CD4-positive, alpha-beta T cell treated with Interleukin-15 for 4 hours (primary cell): ENCODE measurements around the gene PTGS1.
"Not testable (repeated sequence)": the region's sequence is repeated elsewhere in the genome, so short reads cannot be mapped to it uniquely, and the experiment has no call there.

Experiments
- DNase-seq: peaks from one replicate; pipeline ENCODE4 v3.0.0-alpha.2; 2020; ENCODE audit warnings: low spot score

The PTGS1 gene

DNA sequence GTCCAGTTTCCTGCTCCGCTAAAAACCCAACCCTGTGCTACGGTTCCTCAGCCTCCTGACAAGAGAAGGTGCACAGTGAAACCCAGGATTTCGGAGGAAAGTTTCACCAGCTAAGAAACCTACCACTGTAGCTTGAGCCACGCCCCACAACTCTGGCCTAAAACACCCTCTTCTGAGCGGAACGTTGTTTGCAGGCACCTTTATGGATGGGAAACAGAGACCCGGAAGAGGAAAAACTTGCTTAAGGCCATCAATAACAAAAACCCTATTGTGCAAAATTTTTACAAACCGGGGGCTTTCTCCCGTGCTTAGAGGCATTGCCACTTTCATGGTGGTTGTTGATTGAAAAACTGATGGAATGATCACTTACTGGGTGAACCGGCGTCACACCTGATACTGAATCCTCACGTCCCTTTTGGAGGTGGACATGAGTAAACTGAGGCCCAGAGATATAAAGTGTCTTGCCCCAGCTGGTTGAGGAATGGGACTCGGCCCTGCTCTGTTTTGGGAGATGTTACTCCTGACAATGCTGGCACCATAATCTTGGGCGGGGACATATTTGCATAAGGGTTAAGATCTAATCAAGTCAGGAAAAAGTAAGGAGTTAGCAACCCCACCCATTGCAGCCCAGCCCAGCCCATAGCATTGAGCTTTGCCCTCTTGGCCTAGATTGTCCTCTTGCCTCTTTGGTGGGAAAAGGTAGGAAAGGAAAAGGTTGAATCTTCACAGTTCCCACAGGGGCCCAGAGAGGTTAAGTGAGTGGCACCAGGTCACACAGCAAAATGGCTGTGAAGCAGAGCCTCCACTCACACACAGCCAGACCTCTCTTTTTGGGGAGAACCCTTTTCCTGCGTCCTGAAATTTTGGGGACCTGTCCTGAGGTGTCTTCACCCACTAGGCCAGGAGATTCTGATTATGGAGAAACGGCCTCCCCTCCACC lies 23.2 kb upstream of the PTGS1 start:
- DNase-seq: no peak

DNA sequence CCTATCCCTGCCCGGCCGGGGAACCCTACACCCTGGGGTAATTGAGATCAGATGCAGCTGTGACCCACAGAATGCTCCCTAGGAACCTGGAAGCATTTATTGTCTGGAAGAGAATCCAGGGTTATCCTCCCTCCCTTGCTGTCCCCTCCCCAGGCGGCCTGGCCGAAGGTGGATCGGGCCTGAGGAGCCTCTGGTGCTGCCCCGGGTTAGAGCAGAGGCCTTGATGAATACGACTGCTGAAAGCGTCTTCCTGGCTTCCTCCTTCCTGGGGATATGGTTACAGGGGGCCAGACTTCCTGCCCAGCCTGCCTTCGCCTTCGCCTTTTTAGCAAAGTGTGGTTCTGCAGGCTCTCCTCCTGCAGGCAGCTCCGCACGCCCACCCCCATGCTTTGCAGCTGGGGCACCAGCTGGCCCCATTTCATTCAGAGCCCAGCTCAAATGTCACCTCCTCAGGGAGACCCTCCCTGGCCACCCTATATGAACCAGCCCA lies 22.5 kb upstream of the PTGS1 start:
- no peak for DNase-seq

DNA sequence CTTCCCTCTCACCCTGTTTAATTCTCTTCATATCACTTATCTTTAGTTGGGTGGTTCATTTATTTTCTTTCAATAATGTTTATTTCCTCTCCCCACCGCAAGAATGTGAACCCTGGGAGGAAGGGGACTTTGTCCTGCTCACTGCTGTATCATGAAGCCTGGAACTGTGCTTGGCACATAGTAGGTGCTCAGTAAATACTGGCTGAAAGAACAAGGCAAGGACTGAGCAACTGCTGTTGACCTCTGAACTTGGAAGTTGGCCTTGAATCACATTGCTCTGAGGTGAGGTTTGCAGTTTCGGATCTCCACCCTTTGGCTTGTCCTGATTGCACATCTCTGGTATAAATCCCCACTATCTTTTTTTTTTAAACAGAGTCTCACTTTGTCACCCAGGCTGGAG lies 22.0 kb upstream of the PTGS1 start:
- no peak for DNase-seq

DNA sequence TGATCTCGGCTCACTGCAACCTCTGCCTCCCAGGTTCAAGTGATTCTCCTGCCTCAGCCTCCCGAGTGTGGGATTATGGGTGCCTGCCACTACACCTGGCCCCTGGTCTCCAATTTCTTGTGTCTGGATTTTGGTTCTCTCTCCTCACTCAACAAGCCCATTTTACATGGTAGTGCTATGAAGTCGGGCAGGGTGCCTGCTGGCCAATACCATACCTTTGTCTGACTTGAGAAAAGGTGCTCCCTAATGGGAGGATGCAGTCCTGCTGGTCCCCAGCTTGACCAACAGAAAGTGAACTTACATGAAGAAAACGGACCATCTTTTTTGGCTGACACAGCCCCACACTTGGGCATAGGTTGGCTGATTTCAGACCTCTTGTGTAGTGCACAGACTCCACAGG lies 21.6 kb upstream of the PTGS1 start:
- DNase-seq: no peak

DNA sequence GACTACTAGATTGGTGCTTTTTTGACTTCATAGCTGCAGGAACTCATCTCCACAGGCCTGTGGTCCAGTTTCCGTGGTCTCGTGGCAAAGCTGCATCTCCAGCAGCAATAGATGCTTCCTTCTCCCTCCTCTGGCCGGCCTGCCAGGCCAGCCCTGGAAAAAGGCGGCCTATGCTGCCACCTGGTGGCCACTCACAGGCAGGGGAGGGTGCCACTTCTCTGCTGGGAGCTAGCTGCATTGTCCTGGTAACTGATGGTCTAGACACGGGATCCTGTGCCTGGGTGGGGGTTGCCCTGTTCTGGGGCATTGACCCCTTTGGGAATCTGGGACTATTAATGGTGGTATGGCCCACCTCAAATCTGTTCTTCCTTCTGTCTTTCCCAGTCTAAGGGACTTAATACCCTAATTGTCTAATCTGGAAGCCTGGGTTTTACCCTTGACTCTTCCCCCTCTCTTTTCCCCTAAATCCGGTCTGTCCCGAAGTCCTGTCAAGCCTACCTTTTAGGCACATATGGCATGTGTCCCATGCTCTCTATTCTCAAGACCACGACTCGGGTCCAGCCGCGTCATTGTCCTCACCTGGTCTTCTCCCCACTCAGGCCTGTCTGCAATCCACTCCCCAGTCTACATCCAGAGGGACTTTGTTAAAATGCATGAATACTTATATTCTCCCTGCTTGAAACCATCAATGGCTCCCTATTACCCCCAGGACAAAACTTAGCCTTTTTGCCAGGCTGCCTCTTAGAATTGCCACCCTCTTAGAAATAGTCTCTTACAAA lies 20.1 kb upstream of the PTGS1 start:
- DNase-seq: peak; percentile 73

DNA sequence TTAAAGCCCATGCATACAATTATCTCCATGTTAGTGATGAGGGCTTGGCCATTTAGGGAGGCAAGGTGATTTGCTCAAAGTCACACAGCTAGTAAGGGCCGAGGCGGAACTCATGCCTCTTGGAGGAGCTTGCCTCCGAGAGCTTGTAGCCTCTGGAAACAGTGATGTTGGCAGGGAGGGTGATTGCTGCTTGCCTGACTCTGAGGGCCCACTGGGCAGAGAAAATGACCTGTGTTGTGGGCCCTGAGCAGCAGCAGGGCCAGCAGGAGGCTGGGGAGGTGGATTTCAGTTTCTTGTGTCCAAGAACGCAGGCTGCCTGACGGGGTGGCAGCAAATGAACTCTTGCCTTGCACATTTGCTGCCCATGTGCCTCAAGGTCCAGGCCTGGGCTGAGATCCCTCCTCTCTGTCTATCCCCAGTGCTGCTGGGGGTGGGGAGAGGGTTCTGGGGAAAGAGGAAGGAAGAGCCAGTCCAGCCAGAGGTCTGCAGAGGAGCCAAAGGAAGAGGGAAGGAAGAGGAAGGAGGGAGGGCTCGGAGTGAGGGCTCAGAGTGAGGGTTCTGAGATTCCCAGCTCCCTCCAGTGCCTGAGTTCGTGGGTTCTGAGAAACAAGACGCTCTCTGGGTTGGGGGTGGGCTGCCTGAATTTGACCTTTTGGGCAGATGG lies 16.2 kb upstream of the PTGS1 start:
- DNase-seq: no peak

DNA sequence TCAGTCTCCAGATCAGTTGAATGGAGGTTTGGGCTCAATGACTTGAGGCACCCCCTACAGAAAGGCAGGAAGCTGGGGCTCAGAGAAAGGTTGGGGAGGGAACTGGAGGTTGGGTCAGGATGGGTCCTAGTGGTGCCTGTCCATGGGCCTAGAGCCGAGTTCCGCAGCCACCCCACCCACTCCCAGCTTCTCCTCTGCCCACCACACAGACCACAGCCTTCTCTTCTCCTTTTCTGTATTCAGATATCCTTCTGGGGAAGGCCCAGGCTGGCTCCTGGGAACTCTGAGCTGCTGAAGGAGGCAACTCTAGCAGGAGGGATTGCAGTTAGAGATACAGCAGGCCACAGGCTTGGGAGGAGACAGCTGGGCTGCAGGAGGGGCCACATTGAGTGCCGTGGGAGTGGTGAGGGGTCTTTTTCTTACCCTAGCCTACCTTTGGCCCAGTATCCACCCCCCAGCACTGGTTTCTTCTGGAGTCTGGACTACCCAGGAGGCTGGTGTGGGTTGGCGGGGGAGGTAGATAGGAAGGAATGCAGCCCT lies 15.4 kb upstream of the PTGS1 start:
- DNase-seq: no peak

DNA sequence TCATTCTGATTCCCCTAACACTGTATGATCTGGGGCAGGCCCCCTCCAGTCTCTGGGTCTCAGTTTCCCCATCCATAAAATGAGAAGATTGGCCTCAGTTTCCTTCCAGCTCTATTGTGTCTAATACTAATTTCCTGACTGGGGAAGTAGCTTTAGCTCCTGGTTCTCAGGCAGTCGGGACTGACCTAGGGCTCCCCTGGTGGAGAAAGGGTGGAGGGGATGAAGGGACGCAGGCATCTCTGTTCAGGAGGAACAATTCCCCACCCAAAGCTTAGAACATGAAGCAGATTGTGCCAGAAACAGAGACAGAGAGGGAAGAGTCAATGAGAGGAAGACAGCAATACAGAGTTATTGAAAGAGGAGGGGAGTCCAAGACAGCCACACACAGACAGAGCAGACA lies 14.2 kb upstream of the PTGS1 start:
- DNase-seq: no peak

DNA sequence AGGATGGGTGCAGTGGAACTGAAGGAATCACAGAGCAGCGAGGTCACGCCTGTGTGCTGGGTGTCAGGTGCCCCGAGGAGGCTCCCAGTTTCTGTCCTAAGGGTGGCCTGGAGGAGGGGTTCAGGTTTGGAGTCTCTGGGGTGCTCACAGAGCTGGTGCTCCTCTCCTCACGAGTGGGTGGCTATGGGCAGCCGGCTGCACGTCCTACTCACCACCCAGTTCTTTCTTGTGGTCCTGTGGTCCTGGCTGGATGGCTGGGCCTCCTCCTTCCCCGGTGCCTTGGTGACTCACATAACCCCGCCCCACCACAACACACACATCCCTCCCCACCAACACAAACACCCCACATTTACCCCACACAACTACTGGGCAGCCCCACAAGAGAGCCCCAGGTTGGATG lies 9.9 kb upstream of the PTGS1 start:
- no peak for DNase-seq

DNA sequence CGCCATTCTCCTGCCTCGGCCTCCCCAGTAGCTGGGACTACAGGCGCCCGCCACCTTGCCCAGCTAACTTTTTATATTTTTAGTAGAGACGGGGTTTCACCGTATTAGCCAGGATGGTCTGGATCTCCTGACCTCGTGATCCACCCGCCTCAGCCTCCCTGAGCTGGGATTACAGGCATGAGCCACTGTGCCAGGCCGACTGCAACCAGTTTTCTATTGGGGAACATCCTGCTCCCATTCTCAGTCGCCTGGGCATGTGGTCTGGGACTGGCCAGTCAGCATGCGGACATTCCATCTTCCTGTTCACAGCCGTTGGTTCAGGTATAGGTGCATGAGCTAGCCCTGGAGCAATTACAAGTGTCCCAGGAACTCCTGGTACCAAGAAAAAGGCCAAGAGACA lies 7.7 kb upstream of the PTGS1 start:
- DNase-seq: not testable (repeated sequence)

DNA sequence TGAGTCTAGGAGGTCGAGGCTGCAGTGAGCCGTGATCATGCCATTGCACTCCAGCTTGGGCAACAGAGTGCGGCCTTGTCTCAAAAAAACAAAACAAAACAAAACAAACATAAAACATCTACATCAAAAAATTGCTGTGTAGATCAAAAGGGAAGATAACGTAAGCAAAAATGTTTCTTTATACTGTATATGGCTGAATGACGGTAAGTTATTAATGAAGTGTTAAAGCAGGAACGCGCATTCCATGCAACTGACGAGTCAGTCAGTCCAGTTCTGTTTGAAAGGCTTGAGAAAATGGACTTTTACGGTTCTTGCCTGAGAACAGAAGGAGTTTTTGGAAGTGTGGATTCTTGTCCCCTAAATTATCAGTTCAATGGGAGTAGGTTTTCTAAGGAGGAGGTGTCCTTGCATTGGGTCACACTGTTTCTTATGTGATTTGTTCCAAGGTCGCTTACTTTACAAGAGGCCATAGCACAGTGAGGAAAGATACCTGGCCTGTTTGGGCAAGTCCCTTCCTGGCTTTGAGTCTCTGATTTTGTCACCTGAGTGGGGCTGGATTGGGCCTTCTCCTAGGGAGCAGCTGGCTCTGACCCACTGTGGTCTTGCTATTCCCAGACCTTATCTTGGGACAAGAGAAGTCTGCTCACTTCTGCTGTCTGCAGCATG lies 6.6 kb upstream of the PTGS1 start:
- DNase-seq: no peak

DNA sequence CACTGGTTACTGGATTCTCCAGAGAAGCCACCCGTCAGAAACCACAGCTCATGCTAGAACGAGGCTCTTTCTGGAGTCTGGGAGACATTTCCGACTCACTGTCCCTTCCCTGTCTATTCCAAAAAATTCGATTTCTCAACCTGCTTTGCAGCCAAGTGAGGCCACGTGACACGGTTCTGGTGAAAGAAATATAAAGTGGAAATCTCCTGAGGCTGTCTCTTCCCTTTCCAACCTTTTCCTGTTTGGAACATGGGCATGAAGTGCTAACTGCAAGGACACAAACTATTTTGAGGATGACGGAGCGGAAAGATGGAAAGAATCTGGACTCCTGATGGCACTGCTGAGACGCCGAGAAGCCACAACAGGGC lies 6.1 kb upstream of the PTGS1 start:
- no peak for DNase-seq

DNA sequence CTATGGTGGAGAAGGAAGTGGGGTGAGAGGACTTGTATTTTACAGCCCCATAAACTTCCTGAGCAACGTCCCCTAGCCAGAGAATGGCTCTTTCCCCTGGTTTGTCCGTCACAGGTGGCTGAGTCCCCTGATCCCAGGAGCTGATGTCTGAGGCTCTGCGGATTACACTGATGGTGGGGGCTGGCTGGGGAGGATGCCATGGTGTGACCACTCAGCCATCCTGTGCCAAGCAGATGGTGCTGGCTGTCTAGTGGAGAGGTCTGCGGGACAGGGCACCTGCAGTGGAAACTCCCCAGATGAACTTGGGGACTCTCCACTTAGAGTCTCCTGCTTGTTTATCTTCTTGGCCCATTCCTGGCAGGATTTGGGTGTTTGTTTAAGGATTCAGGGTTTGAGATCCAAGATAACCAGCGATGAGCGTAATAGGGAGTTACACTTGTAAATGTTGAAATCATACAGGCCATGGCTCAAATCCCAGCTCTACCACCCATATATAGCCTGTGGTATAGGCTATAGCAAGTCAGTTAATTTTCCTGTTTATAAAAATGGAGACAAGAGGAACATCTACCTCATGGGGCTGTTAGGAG lies 4.7 kb upstream of the PTGS1 start:
- no peak for DNase-seq

DNA sequence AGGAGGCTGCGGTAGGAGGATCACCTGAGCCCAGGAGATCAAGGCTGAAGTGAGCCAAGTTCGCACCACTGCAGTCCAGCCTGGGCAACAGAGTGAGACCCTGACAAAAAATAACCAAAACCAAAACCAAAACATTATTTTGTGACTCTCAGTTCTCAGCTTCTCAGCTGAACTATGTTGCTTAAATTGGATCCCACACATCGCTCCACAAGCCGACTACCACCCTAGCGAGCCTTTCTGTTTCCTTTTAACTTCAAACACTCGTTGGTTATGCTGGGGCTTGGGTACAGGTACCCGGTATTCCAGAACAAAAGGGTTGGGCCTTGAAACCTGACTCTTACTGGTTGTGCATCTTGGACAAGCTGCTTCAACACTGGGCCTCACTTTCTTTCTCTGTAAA lies 3.8 kb upstream of the PTGS1 start:
- DNase-seq: no peak

DNA sequence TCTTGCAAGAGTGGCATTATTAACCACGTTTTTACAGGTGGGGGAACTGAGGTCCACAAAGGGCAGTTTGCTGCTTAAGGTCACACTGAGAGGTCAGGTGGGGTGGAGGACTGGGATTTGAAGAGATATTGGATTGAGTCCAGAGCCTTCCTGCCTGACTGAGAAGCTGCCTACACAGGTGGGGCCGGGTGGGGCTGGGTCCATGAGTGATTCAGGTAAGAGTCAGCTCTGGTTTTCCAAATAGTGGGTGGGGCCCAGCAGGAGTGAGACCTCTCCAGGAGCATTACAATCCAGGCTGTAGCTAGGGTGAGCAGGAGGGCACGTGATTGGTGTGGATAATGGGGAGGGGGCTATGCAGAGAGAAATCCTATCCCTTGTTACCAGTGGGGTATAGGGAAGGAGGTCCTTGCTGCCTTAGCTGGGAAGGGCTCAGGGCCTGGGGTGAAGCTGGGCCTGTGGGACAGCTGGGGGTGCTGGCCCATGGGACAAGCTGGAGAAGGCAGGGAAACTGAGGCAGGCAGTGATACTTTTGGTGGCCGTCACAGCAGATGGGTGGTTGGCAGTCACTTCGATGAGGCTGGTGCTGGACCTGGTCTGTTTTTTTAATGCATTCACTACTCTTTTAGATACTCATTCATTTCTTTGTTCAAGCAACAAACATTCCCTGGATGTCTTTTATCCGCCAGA lies 2.9 kb upstream of the PTGS1 start:
- DNase-seq: no peak

DNA sequence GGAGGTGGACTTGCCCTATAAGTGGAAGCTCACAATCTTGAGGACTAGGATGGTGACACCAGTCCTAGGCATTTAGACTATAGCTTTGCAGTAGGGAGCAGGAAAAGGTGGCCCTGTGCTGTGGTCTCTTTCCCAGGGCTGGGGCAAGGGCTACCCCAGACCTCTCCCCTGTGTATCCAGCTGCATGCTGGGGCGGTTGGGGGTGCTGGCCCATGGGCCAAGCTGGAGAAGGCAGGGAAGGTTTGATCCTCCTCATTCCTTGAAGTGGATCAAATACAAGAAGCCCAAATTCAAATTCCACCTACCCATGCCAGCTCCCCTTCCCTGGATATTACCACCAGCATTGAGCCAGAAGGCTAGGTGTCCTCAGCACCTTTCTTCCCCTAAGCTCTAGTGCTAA lies 2.2 kb upstream of the PTGS1 start:
- no peak for DNase-seq

DNA sequence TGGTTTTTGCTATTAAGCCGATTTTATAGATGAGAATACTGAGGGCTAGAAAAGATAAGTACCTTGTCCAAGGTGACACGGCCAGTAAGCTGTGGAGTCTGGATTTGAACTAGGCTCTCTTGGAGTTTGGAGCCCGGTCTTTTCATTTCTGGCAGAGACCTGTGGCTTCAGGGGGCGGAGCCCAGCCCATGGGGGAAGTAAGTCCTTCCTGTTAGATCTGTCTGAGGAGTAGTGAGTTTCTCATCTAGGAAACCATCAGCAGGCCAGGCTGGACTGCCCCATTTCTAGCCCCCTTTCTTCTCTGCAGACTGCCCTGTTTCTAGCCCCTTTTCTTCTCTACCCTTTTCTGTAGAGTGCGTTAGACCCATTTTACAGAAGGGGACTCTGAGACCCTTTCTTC lies 521 bp upstream of the PTGS1 start:
- no peak for DNase-seq

DNA sequence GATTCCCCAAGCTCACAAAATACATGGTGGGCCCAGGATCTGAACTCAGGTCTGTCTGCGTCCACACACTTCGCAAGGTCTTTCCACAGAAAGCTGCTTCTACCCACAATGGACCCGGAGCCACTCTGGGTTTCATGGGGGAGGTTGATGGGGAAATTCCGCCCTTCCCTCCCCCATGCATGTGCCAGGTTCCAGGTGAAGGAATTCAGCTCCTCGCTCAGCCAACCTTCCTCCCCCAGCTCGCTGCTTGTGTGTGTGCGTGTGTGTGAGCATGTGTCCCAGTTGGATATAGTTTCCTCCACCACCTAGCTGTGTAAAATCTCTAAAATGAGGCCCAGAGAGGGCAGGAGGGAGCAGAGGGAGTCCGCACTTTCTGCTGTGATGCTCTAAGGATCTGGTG lies 1.0 kb downstream of the PTGS1 start:
- DNase-seq: no peak

DNA sequence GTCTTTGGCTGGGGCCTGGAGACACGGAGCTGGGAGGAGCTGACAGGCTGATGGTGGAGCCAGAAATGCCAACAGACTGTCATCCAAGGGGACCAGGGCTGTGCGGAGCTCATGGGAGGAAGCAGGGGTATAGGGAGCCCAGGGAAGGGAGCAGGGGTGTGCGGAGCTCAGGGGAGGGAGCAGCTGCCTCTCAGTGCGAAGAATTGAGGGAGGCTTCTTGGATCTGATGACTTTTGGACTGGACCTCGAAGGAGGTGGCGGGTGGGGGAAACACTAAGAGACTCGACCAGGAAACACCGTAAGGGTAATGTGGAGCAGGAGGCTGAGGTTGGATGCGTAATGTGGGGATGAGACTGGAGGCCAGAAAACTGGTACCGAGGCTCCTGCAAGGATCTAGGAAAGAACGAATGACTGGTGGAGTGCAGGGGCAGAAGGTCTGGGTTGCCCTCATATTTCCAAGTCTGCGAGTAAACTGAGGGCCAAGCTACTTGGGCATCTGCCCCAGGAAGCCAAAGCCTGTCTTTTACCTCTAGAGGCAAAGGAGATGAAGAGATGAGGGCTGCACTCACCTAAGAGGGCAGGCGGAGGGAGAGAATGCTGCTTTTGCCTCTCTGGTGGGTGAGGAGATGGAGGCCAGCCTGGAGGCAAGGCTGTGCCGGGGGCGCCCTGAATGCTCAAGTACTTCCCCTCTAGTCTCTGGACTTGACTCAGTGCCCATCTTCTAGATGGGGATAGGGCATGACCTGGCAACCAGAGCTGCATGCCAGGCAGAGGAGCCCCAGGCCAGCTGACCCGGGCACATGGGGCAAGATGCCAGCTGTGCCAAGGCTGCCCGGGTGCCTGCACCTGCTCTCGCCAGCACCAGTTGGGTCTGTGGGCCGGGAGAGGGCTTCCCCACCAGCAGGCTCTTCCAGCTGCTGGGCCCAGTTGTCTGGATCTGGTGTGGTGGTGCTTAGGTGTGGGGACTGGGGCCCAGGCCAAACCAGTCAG lies 2.3 kb downstream of the PTGS1 start:
- no peak for DNase-seq
